ENCODE data around the gene CAMK2A.

GRCh38 chr5:150319484-150319790, 29.9 kb upstream of the CAMK2A start:
- no peak for TF ChIP-seq CTCF (IDR thresholded peaks at IDR 0.05)
- no peak for TF ChIP-seq POLR2AphosphoS5 (IDR thresholded peaks at IDR 0.05)
- no peak for TF ChIP-seq POLR2A (IDR thresholded peaks at IDR 0.05)

All from sigmoid colon (tissue), 4 donors.